HG02642 (cell line): ENCODE data around the gene PLD4.
"Not testable (repeated sequence)": the region's sequence is repeated elsewhere in the genome, so short reads cannot be mapped to it uniquely, and the experiment has no call there.

Experiments
- ATAC-seq: cut with Tn5 transposase; IDR thresholded peaks from one replicate; pipeline ENCODE4 v1.9.1; 2021; ENCODE audit warnings: mild to moderate bottlenecking; ENCODE audit not compliant: unreplicated experiment, poor library complexity

The PLD4 gene

DNA sequence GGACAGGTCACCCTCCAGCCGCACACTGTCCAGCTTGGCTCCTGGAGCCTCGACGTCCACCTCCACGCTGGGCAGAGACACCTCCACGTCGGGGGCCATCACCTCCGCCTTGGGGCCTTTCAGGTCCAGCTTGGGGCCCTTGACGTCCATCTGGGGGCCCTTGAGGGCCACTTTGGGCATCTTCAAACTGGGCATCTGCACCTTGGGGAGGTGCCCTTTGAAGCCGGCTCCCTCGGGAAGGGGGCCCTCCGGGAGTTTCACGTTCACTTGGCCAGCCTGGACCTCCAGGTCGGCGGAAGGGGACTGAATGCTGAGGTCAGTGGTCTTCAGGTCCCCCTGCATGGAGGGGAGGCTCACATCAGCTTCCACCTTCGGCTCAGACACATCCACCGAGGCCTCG lies 25.3 kb downstream of the PLD4 start:
- ATAC-seq, result no peak

DNA sequence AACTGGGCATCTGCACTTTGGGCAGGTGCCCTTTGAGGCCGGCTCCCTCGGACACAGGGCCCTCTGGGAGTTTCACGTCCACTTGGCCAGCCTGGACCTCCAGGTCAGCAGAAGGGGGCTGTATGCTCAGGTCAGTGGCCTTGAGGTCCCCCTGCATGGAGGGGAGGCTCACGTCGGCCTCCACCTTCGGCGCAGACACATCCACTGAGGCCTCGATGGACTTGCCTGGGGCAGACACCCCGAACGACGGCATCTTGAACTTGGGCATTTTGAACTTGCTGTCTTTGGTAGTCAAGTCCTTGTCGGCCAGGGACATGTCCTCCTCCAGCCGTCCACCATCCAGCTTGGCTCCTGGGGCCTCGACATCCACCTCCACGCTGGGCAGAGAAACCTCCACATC lies 26.0 kb downstream of the PLD4 start:
- not testable (repeated sequence) for ATAC-seq

DNA sequence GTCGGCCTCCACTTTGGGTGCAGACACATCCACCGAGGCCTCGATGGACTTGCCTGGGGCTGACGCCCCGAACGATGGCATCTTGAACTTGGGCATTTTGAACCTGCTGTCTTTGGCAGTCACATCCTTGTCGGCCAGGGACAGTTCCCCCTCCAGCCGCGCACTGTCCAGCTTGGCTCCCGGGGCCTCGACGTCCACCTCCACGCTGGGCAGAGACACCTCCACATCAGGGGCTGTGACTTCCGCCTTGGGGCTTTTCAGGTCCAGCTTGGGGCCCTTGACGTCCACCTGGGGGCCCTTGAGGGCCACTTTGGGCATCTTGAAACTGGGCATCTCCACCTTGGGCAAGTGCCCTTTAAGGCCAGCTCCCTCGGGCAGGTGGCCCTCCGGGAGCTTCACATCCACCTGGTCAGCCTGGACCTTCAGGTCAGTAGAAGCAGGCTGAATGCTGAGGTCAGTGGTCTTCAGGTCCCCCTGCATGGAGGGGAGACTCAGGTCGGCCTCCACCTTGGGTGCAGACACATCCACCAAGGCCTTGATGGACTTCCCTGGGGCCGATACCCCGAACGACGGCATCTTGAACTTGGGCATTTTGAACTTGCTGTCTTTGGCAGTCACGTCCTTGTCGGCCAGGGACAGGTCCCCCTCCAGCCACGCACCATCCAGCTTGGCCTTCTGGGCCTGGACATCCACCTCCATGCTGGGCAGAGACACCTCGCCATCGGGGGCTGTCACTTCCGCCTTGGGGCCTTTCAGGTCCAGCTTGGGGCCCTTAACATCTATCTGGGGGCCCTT lies 27.4 kb downstream of the PLD4 start:
- ATAC-seq, result not testable (repeated sequence)

DNA sequence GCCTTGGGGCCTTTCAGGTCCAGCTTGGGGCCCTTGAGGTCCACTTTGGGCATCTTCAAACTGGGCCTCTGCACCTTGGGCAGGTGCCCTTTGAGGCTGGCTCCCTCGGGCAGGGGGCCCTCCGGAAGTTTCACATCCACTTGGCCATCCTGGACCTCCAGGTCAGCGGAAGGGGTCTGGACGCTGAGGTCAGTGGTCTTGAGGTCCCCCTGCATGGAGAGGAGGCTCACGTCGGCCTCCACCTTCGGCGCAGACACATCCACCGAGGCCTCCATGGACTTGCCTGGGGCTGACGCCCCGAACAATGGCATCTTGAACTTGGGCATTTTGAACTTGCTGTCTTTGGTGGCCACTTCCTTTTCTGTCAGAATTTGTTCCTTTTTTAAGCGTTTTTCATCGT lies 28.4 kb downstream of the PLD4 start:
- no peak for ATAC-seq

DNA sequence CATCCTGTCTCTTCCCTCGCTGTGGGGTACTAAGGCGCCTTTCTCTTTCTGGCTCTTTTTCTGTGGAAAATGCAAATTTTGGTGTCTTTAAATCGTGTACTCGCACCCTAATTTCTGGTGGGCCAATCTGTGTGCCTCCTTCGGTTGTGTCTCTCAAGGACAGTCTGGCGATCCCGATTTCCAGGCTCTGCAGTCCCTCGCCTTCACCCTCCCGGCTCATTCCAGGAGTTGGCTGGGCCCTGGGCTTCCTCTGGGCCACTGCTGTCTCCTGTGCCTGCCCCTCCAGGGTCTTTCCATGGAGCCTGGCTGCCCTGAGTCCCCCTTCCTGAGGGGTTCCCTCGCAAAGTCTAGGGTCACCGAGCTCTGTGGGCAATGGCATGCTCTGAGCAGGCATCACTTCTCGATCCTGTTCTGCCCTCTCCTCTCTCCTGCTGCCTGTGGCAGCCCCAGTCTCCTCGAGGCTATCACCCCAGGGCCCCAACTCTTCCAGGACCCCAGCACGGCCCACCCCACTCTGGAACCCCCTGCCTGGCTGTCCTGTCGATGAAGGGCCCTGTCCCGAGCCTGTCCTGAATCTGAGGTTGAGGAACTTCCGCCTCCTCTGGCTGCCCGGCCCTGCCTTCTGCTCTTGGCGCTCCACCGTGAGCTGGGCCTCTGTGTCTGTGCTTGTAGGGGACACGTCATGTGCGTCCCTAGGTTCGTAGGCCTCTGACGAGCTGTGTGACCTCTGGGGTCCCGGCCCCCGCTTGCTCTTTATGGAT lies 29.4 kb downstream of the PLD4 start:
- no peak for ATAC-seq

DNA sequence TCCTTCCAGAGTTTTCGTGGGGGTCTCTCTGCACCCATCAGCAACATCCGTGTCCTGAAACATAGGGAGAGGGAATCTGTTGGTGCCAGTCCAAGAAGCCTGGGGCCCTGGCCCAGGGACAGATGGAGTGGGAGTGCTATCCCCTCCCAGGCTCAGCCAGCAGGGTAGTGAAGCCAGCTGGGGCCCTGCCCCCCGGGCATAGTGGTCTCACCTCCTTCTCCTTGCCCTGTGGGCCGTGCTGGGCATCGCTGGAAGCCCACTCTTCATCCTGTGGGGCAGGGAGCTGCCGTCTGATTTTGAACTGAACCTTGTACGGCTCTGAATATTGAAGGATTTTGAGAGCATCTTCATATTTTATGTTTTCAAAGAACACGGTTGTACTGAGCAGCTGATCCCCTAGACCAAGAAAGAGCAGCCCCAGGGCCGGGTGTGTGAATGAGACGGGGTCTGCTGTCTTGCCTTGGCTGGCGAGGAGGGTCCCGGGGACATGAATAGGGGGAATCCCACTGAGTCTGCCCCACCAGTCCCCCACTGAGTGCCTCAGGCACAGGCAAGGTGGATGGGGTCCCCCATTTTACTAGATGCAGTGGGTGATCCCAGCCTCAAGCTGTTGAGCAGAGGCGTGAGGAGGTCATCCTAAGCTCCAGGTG lies 30.2 kb downstream of the PLD4 start:
- ATAC-seq, result no peak

DNA sequence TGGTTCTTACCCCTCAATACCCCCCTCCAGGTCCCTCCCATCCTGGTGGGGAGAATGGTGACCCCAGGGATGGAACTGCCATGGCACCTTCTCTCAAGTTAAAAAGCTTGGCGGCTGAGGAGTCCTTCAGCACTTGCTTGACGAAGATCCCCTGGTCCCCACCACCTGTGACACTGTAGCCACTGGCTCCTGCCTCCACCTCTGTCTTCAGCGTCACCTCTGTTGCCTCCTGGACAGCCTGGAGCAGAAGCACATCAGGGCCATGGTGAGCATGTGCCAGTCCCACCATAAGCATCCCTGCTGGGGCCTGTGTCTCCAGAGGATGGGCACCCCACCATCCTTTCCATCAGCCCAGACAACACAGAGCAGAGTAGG lies 30.7 kb downstream of the PLD4 start:
- no peak for ATAC-seq

DNA sequence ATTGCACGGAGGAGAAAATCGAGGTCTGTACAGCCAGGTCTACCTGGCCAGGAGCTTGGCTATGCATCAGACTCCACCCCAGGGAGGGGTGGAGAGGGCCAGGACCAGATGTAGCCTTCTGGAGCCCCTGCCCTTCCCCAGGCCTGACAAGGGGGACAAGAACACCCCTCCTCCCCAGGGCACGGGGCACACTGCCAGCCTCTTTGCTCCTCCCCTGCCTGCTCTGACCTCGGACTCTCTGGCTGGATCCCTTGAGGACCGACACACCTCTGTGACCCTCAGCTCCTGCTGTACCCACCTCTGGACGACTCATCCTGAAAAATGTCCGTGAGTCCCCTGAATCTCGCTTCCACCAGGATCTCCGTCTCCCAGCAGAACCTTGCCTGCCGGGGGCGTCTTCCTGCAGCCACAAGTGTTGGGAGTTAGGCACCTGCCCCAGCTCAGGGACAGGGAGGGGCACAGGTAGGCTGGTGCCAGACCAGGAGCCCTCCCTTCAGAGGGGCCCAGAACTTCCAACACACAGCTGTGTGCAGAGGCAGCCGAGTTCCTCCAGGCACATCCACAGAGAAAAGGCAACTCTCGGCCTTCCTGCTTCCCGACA lies 31.7 kb downstream of the PLD4 start:
- ATAC-seq, result no peak

DNA sequence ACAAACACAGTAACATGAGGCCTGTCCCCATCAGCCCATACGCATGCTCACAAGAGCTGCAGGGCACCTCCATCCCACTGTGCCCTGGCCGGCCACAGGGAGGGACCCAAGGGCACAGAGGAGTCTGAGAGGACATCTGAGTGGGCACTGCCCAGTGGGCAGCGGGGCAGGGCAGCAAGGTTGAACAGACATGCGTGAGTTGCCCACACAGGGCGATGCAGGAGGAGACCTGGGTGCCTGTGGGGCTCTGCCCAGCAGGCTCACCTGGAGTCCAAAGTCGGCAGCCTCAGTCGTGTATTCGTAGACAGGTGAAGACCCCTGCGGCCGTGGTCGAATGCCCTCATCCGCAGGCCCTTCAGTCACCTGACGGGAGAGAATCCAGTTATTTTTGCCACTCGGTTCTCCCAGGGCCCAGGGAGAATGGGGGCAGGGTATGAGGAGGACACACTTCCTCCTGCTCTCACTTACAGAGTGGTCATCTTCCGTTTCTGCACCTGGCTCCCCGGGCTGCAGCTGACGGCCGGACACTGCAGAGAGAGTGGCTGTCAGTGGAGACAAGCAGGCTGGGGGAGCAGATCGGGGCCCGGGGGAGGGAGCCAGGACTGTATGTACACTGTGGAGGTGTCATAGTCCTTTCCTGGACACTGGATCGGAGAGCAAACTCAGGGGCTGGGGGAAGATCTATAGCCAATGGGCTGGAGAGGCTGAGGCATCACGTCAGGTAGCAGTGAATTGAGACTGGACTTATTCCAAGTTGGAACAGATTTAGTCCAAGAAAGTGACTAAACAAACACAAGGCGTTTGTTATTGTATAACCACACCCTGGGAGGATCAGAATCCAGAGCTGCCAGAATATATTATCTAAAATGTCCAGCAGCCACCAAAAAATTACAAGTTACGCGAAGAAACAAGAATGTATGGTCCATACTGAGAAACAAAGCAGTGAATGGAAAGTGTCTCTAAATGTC lies 32.8 kb downstream of the PLD4 start:
- ATAC-seq, result no peak

DNA sequence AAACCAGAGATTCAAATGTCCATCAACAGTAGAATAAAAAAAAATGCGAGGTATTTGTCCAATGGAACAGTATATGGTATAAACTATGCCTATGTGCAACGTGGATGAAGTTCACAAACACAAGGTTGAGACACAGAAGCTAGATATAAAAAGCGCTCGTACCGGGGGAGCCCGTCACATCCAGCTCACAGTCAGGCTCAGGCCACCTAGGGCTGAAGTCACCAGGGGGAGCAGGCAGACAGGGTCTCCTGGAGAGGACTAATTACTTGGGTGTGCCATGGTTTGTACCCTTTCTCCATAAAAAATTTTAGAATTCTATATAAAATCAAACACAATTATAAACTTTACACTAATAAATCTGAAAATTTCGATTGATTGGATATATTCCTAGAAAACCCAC lies 39.9 kb downstream of the PLD4 start:
- ATAC-seq, result no peak

DNA sequence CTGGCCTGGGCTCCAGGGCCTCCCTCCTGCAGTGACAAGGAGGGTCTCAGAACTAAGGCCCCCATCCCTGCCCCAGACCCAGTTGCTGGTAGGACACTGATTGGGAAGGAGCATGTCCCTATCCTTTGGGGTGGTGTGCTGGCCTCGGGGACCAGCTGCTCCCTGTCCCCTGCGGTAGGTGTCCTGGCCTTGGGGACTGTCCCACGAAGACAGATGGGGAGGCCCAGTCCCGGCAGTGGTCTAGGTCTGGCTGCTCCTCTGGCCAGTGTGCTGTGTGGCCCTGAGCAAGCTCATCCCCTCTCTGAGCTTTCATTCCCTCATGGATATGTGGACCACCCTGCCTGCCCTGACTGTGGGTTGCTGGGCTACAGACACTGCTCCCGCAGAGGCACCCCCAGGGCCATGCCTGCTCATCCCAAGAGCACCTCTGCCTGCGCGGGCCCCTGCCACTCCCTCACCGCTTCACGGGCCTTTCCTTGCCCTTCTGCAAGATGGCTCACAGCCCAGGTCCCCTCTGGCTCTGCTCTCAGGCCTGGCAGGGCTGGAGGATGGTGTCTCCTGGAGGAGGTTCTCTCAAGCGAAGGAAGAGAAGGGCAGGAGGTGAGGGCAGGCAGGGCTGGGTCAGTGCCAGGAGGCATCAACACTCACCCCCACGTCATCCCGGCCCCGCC lies 41.0 kb downstream of the PLD4 start:
- ATAC-seq, result no peak

DNA sequence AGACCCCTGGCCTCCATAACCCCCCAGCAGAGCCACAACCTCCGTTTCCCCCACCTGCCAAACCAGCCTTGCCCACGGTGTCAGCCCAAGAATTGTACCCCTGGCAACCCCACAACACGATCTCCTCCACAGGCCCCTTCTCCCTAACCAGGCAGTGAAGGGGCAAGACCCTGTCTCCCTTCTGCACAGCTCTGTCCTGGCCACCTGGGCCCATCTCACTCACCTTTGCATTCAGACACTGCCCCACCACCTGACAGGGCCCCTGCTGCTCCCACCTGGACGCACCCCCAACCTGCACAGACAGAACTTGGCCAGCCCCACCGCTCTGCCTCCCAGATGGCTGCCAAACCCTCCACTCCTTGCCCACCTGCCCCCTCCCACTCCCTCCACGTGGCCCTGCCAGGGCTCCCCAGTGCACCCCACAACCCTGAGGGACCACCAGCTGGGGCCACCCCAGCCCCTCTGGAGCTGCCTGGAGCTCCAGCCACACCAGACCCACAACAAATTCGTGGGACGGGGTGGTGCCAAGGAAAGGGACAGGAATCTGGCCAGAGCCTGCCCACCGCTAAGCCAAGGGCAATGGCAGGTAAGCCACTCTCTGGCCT lies 41.7 kb downstream of the PLD4 start:
- ATAC-seq, result no peak

DNA sequence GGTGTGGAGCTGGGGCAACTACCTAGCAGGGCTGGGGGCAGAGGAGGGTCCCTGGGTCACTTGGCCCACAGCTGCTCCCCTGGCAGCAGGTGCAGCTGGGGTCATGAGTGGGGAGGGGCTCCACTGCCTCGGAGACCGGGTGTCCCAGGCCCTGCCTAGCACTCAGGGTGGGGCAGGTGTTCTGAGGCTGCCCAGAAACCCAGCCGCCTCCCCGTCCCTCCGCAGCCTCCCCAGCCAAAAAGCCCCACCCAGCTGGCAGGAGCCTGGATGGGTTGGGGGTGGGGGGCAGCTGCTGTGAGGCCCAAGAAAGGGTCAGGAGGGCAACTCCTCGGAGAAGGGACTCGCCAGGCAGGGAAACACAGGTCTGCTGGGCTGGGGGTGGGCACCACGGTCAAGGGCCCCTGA lies 42.3 kb downstream of the PLD4 start:
- ATAC-seq, result no peak

DNA sequence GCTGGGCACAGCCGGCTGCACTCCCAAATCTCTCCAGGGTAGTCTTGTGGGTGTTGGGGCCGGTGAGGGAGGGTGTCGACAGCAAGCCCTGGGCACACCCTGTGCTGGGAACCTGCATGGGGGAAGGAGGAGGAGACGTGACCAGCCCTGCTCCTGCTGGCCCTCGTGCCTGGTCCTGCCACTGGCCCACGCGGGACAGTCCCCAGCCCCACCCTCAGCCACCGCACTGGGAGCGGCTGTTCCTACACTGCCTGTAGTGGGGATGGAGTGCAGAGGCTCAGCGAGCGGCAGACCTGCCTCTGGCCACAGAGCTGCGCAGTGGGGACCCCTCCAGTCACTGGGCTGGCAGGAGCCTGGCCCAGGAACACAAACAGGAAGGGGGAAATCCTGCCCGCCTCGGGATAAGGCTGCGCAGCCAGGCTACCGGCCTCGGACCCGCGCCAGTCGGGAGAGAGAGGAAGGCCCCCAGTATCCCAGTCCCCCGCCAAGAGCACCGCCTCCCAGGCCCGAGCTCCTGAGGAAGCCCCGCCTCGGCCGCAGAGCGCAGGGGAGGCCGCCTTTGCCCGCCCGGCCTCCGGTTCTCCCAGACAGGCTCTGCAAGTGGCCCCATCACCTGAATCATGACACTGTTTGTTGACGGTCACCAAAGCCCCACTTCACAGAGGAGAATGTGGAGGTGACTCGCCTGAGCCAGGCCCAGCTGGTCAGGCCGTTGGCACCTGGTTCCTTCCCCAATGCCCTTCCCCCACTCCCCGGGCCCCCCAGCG lies 42.9 kb downstream of the PLD4 start:
- ATAC-seq, result no peak

DNA sequence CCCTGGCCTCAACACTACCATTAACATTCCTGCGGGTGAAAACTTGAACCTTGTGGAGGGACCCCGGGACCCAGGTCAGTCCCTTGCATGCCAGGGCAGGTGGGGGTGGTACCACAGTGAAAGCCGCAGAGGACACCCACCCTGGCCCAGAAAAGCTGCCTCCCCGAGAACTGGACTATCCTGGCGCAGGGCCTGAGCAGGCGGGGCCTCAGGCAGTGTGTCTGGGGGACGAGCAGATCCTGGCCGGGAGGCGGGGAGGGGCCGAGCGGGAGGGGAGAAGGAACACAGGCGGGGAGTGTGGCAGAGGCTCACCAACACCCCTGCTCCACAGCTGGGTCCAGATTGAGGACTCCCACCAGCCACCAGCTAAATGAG lies 43.5 kb downstream of the PLD4 start:
- no peak for ATAC-seq

DNA sequence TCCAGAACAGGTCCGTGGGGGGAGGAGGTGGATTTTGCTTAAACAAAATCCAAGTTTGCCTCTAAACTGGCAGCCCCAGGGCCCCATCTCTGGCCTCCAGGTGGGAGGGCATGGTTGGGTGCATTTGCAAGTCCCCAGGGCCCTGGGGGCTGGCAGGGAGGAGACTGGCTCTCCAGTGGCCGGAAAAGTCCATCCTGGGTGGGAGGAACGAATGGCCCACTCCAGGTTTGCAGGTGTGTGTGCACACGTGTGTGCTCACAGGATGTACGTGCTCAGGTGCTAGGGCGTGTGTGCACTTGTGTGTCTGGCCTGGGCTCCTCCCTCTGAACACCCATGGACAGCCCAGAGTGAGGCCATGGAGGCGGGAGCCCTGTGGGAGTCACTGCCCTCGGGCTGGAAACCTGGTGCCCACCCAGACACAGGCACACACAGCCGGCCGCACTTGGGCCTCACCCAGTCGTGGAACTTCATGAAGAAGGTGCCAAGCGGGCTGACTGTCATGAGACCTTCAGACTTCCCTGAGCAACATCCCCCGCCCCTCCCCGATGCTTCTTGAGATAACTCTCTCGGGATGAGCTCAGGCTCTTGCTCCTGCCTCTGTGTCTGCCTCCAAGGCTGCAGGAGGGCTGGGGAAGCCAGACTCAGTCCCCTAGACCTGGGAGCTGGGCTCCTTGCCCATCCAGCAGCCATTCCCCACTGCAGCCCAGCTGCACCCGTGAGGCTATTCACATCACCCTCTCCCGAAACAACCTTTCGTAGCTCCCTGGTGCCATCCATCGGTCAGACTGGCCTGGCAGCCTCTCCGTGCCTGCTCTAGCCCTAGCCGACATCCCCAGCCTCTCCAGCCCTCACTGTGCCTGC lies 44.1 kb downstream of the PLD4 start:
- ATAC-seq, result no peak

DNA sequence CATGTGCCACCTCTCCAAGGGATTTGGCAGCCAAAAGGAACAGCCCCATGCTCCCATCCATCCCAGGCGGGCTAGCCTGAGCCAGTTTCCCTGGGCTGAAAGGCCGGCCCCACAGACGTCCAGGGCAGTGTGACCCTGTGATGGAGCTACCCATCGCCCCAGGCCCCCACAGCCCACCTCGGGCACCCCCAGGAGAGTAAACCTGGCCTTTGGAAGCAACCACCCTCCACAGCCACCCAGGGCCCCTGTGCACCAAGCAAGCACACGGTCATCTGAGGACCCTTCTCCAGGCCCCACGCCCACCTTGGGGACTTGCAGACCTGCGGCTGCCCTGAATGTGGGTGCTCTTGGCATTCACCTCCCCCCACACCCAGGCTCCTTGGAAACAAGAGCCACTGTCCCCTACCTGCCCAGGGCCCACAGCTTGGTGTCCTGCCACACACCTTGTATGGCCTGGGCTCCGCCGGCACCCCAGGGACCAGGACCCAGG lies 45.1 kb downstream of the PLD4 start:
- no peak for ATAC-seq
